PC-3 (cell line): ENCODE data around the gene LACRT.

Source experiments
- EZH2 ChIP-seq: fragments of 300-600 bp; sonication (generic); IDR thresholded peaks from one replicate; pipeline ENCODE4 v1.6.1; 2017; ENCODE audit warnings: antibody characterized with exemption, mild to moderate bottlenecking, low read length; ENCODE audit not compliant: unreplicated experiment
- TF ChIP-seq, protein P1 (sequence below): fragments of 300-600 bp; sonication (generic); conservative IDR thresholded peaks from 2 replicates; pipeline ENCODE4 v1.5.1; 2017; ENCODE audit warnings: antibody characterized with exemption, low read depth, mild to moderate bottlenecking, low read length

DNA sequence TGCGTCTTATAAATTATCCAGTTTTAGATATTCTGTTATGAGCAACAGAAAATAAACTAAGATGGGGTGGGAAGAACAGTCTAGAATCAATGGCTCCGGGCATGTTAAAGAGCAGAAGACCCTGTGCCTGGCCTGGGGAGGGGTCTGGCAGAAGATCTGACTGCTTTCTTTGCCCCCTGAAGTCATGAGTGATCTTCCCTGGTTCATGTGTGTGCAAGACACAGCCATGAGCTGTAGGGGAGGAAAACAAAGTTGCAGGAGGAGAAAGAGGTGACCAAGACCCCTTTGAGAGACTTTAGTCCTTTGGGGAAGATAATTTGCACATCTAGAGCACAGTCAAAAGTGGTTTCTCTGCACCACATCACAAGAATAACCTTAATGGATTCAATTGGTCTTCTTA, 4.8 kb downstream of the LACRT start:
- TF ChIP-seq, protein P1, sequence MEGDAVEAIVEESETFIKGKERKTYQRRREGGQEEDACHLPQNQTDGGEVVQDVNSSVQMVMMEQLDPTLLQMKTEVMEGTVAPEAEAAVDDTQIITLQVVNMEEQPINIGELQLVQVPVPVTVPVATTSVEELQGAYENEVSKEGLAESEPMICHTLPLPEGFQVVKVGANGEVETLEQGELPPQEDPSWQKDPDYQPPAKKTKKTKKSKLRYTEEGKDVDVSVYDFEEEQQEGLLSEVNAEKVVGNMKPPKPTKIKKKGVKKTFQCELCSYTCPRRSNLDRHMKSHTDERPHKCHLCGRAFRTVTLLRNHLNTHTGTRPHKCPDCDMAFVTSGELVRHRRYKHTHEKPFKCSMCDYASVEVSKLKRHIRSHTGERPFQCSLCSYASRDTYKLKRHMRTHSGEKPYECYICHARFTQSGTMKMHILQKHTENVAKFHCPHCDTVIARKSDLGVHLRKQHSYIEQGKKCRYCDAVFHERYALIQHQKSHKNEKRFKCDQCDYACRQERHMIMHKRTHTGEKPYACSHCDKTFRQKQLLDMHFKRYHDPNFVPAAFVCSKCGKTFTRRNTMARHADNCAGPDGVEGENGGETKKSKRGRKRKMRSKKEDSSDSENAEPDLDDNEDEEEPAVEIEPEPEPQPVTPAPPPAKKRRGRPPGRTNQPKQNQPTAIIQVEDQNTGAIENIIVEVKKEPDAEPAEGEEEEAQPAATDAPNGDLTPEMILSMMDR: no peak
- TF ChIP-seq EZH2: no peak
